GM19324 (cell line): Measurements from ENCODE around the gene TAAR1.
A peak's percentile ranks its signal among the peaks of the same experiment; 100 is the strongest.
"Not testable (repeated sequence)": the region's sequence is repeated elsewhere in the genome, so short reads cannot be mapped to it uniquely, and the experiment has no call there.

Experiments used
- ATAC-seq: cut with Tn5 transposase; IDR thresholded peaks from one replicate; pipeline ENCODE4 v1.9.1; 2021; ENCODE audit warnings: mild to moderate bottlenecking, moderate library complexity; ENCODE audit not compliant: unreplicated experiment, low FRiP score

Gene TAAR1, protein sequence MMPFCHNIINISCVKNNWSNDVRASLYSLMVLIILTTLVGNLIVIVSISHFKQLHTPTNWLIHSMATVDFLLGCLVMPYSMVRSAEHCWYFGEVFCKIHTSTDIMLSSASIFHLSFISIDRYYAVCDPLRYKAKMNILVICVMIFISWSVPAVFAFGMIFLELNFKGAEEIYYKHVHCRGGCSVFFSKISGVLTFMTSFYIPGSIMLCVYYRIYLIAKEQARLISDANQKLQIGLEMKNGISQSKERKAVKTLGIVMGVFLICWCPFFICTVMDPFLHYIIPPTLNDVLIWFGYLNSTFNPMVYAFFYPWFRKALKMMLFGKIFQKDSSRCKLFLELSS

DNA sequence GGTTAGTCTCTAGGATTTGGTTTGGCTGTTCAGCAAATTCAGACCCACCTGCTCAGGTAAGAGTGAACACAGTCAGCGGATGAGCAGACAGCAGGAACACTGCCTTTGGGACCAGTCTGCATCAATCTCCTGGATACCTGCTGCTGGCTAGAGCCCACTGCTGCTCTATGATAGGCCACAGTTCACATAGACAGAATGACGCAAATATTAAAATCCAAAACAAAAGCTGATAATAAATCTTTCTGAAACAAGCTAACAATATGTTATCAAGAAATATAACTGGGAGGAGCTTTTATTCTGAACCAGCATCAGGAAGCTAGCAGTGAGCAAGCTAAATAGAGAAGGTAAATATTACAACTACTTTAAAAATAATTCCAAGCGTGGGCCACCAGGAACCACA, at the start of gene TAAR1:
Gene TAAR1, minus strand, starts transcription at position 101 of the 400 bp plus-strand sequence. CDS start 13,179 bp downstream, outside the sequence.
- no peak for ATAC-seq

DNA sequence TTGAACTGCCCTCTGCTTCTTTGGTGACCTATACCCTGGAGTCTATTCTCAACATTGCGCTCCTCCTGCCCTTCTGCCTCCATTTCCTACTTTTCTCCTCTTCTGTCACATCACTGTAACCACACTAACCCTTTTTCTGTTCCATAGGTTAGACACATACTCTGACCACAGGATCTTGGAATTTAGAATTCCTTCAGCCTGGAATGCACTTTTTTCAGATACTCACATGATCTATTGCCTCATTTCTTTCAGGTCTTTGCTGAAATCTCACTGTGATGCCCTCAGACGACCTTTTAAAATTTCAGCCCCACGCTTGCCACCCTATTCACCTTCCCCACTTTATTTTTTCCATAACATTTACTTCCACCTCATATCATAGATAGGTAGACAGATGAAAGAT, 49.8 kb upstream of the TAAR1 start:
- no peak for ATAC-seq

DNA sequence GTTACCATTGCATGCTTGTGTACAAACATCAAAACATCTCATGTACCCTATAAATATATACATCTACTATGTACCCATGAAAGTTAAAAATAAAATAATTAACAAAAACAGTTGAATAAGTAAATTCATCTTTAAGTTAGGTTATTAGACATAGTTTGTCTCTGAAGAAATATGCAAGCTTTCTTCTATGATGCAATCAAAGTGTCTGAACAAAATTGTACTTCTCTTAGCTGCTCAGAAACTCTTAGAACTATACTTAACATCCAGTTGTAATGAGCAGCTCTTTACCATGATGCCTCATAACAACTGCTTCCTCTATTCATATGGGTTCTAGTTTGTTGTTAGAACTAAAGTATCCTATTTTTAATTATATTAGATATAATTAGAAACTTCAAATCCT, 49.0 kb upstream of the TAAR1 start:
- no peak for ATAC-seq

DNA sequence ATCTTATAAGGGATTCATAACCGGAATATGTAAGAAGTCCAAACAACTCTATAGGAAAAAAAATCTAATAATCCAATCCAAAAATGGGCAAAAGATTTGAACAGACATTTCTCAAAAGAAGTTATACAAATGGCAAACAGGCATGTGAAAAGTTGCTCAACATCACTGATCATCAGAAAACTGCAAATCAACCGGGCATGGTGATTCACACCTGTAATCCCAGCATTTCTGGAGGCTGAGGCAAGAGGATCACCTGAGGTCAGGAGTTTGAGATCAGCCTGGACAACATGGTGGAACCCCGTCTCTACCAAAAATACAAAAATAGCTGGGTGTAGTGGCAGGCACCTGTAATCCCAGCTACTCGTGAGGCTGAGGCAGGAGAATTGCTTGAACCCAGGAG, 47.8 kb upstream of the TAAR1 start:
- not testable (repeated sequence) for ATAC-seq

DNA sequence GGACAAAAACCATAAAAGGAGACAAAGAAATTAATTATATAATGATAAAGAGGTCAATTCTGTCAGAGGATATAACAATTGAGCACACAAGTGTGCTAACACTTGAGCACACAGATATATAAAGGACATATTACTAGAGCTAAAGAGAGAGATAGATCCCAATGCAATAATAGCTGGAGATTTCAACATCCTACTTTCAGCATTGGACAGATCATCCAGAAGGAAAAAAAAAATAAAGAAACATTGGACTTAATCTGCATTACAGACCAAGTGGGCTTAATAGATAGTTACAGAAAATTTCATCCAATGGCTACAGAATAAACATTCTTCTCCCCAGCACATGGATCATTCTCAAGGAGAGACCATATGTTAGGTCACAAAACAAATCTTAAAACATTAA, 45.0 kb upstream of the TAAR1 start:
- ATAC-seq: no peak

DNA sequence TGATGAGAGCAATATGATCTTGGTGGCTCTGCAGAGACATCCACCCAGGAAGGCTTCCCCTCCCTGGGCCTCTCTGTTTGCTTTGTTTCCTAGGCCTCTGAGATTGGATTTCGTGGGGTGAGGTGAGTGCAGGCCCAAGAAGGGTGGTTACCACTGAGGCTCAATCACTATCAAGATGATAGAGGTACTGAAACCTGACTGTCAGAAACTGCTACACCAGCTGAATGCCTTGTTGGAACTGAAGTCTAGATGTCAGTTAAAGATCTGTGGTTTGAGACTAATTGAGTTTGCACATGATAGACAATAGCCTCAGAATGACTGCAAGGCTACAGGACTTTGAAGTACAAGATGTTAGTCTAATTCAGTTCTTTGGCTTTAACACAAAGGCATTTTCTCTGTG, 39.6 kb upstream of the TAAR1 start:
- no peak for ATAC-seq

DNA sequence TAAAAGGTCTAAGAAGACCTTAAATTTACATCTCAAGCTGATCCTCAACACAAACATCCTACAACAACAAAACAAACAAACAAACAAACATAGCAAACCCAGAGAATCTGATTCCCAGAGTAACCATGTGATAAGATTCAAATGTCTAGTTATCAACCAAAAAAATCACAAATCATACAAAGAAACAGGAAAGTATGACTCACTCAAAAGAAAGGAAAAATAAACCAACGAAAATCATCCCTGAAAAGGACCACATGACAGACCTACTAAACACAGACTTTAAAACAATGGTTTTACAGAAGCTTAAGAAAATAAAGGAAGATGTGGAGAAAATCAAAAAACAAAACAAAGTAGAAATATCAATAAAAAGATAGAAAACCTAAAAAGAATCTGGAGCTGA, 36.8 kb upstream of the TAAR1 start:
- ATAC-seq: no peak

DNA sequence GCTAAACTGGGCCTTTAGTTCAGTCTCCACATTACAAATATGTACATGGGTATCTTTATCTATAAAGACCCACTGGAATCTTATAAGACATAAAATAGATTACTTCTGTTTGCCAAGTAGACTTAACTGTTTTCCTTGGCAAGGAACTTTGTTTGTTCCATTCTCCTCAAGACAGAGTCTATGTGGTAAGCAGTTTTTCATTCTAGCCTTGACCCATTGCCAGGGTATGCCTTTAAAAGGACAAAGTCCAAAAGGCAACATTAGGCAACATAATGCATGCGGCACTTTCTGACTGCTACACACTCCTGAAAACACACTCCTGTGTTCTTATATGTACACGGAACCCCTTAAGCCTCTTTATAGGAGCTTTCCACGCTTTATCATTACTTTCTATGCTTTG, 34.5 kb upstream of the TAAR1 start:
- ATAC-seq: no peak

DNA sequence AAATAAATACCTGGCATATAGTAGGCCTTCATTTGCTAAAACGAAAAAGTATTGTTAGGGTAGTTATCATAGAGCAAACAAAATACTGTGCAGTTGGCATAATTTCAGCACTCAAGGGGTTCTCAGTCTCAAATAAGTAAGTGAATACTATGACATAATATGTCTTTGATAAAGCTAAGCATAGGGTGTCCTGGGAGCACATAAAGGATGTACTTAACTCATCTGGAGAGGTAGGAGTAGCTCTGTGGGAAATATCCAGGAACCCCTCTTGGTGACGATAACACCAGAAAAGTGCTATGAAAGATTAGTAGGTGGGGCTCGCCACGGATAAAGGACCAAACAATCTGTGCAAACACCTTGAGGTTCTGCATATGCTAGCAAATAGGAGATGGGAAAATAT, 31.7 kb upstream of the TAAR1 start:
- no peak for ATAC-seq

DNA sequence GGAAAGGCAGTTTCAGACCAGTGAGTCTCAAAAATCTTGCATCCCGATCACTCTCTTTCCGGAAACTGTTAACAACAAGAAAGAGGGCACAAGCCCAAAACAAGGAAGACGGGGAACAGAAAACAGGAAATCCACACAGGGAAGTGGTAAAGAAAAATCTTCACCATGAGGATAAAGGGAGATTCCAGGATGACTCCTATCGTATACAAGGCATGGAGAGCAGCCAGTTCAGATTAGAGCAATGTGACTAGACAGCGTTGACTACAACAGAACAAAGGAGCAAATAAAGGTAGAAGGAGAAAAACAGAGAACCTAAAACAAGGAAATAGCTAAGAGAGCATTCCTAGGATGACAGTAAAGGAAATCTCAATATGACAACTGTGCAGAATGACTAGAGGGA, 28.3 kb upstream of the TAAR1 start:
- no peak for ATAC-seq

DNA sequence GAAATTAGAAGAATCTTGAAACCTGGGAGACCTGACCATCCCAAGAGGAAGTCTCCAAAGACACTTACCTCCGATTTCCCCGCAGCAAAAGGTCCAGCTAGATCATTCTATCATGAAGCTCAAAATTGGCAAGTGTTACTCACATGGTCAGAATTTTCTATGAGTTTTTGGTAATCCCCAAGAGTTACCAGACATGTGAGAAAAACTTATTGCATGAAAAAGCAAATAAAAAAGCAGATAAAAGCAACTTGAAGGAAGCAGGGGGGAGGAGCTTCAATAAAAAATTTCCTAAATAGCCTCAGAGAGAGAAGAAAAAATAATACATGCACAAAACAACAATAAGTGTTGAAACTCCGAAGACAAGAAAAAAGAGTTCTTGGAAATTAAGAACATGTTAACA, 27.5 kb upstream of the TAAR1 start:
- no peak for ATAC-seq

DNA sequence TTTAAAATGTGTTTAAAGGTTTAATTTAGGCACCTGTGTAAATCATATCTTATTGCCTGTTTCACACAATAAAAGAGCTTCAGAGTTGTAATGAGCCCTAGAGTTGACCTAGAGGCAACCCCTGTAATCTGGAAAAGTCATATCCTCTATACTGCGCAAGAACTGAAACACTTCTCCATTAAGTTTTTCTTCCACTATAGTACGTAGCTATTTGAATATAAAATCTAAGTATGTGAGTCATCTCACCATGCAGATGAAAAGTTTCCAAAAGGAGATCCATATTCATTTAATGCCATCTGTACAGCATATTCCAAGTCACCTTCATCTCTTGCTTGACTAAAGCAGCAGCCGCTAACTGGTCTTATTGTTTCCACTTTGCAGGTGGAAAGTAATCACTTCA, 26.0 kb upstream of the TAAR1 start:
- ATAC-seq: no peak

DNA sequence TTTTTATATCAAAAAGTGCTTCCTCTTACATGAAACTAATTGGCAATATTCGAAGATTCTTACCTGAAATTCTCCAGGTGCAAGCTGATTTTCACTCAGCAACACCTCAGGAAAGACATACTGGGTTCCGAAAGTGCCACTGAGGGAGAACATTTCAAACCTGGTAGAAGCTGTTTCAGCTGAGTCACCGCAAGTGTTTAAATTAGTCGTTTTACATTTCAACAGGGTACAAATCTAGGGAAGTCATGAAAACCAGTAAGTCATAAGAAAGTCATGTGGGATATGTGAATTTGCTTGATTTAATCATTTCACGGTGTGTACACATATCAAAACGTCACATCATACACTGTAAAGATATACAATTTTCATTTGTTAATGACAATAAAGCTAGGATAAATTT, 25.3 kb upstream of the TAAR1 start:
- ATAC-seq: no peak

DNA sequence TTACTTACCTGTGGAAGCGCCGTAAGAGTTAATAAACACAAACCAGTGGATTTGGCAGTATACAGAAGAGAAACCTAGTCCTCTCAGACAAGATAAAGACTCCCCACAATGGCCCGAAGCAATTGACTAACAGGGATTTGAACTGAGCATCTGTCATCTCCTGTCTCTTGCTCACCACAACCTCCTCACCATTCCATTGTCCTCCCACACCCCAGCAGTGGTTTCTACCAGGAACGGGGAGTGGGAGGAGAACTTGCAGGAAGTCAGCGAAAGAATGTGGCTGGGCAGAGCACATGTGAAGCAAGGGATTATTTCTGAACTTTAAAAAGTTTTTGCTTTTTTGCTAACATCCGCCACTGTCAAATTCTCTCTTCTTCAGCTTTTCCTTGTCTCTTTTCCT, 24.6 kb upstream of the TAAR1 start:
- no peak for ATAC-seq

DNA sequence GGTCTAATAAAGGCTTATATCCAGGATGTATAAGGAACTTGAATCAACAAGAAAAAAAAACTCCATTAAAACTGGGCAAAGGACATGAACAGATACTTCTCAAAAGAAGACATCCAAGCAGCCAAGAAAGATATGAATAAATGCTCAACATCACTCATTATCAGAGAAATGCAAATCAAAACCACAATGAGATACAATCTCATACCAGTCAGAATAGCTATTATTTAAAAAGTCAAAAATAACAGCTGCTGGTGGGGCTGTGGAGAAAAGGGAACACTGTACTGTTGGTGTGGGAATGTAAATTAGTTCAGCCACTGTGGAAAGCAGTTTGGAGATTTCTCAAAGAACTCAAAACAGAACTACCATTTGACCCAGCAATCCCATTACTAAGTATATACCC, 20.1 kb upstream of the TAAR1 start:
- peak; percentile 32 for ATAC-seq

DNA sequence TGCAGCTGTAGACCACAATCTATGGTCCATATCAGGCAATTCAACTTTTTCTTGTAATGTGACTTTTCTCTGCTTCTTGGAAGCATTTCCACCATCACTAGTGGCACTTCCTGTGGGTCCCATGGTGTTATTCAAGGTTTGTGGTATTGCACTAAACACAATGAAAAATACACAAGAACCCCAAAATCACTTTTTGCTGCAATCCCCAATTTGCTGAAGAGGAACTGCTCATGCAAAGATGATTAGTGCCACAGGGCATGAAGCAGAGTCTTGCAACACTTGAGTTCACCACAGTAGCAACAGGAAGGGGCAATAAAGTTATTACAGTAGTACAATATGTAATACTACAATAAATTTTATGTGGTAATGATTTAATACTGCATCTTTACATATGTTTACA, 16.8 kb upstream of the TAAR1 start:
- ATAC-seq: no peak

DNA sequence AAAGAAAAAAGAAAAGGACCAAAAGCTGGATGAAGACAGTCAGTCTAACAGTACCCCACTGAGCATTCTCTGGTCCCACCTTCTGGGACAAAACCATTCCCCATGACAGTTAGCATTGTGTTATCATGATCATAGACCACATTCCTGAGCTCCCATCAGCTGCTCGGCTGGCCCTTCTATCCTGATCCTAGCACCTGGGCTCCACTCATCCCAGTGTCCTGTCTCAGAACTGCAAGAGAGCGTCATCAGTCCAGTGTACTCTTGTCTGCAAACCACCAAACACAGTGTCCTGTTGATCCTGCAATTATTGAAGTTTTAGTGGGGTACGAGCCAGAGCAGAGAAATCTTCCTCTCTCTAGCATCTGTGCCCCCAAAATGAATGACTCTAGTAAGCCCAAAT, 16.0 kb upstream of the TAAR1 start:
- ATAC-seq: no peak

DNA sequence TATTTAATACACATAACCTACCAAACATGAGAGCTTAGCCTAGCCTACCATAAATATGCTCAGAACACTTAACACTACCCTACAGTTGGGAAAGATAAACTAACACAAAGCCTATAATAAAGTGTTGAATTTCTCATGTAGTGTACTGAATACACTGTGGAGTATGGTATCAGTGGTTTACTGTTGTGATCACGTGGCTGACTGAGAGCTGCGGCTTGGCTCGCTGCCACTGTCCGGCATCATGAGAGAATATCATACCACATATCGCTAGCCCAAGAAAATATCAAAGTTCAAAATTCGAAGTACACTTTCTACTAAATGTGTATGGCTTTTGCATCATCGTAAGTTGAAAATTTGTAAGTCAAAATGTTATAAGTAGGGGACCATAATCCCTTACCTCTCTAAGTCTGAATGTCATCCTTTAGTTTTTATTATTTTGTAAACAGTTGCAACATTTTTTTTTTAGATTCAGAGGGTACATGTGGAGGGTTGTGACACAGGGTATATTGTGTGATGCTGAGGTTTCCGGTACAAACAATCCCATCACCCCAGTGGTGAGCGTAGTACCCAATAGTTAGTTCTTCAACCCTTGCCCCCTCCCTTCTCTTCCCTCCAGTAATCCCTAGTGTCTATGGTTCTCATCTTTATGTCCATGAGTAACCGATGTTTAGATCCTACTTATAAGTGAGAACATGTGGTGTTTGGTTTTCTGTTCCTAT, 14.6 kb upstream of the TAAR1 start:
- ATAC-seq: no peak

DNA sequence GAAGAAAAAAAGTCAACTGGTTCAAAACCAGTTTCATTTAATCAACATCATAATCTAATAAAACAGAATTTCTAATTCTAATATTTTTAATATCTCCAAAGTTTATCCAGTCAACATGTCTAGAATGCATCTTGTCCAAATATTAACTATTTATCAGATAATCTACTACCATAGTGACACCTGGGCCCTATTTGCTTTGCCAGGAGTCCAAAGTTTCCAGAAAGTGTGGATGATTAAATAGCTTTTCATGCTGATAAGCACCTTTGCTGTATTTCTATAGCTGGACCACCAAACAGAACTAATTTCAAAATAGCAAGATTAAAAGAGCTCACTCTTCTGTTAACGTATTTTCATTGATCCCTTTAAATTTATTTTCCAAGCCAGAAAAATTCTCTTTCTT, 12.3 kb upstream of the TAAR1 start:
- ATAC-seq: no peak

DNA sequence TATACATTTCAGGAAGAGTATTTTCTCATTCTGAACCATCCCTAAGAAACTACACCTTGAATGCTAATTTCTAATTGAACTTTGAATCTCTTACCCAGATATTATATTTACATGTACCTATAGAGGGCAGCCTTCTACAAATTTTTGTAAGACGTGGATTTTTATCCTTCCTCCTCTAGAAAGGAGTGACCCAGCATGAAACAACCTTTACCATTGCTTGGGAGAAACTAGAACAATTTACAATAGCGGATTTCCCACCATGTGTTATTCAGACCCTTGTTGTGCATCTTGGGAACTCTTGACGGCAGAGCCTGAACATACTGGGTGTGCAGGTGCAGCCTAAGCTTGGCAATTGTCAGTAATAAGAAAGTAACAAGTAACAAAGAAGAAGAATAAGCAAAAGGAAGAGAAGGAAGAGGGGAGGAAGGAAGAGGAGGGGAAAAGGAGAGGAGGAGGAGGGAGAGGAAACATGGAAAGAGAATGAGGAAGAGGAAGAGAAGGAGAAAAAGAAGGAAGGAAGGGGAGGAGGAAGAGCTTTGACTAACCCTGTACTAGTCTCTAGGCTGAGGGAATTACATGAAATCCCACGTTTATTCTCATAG, 10.8 kb upstream of the TAAR1 start:
- ATAC-seq: peak; percentile 57

DNA sequence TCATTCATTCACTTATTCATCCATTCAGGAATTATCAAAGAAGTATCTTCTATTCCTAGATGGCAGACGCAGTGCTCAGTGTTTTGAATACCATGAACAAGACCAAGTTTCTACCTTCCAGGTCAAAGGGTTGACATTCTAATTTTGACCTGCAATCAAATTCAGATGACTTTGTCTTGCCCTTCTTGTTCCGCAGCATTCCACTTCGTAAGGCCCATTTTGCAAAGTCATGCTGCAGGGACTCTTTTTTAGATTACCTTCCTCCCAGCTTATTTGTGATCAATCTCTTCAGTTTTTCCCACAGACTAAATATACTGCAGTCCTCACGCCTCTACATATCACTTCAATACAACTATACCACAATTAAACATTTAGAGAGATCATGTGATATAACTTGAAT, 7.1 kb upstream of the TAAR1 start:
- no peak for ATAC-seq
